ENCODE results near the gene JAK1. TPM values are rescaled to one million over a fixed set of nuclear protein-coding genes. Genes with fewer than 3 reads are reported as not detected.

The JAK1 gene
- total and polyA plus RNA-seq, 9 of the 15 experiments (the other 6 are each of a cell fraction or from before 2014, with no cell fraction given) = 9.7 to 44.1 (median 42.5) TPM

DNA sequence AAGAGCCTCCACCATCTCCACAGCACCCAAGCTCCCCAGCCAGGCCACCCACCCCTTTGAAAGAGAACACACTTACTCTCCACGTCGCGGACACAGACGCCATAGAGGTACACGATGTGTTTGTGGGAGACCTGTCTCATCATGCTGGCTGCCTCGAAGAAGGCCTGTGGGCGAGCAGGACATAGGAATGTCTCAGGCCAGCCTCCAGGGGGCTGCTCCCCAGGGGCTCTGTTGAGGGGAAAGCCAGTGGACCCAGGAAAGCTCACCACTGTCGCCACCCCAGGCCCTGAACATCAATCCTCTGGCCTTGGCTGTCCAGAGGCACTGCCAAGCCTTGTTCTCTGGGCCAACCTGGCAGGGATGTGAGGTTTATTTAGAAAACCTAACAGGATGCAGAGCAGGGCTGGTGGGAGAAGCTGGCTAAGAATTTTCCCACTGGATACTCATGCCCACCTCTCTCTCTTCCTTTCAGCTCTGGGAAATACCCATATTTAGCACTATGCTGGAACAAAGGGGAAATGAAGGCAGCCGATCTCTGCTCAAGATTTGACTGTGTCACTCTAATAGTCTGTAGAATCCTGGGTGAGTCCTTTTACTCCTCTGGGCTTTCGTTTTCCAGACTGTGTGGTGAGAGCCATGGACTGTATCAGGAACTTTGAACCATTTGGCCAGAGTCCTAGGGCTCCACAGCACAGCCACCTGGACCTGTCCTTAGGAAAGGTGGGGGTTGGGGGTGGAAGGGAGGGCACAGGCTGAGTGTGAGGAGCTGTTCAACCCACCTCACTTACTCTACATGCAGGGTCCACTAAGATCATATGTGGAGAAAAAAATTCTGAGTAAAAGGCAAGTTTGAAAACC is 119.5 kb downstream of the JAK1 start:
- Histone ChIP-seq H3K79me2 (ENCODE audit: control insufficient read depth, insufficient read depth, low read length) (no peaks in the 10 kb centered on the region), H3K4me2 (ENCODE audit: insufficient read depth, low read length) (no peak overlapping the region), H3K9me1 (ENCODE audit: control insufficient read depth, insufficient read depth, low read length) (no peaks in the 10 kb centered on the region), H3K27ac (ENCODE audit: extremely low read depth, low read depth, low read length) (no peak overlapping the region), H3K27me3 (ENCODE audit: control insufficient read depth in 2 of 2, insufficient read depth in 2 of 2, low read length in 2 of 2) (no peaks in the 10 kb centered on the region), H3K4me3 (no peak overlapping the region), H3K36me3 (ENCODE audit: control insufficient read depth, insufficient read depth, low read length) (peaks cover 51% of the 10 kb centered on the region; the same call in 2 of the 3 replicates), H3K4me1 (replicated peaks in 1 of 2; ENCODE audit: control insufficient read depth in 2 of 2, insufficient read depth in 2 of 2, low read length in 2 of 2) (no peaks in the 10 kb centered on the region), H4K20me1 (replicated peaks; ENCODE audit: control insufficient read depth, insufficient read depth, low read length) (no peaks in the 10 kb centered on the region), H2AFZ (ENCODE audit: low read depth, low read length) (no peak overlapping the region), H3K9me3 (replicated peaks; ENCODE audit: control insufficient read depth, insufficient read depth, low read depth, low read length) (no peaks in the 10 kb centered on the region), H3K9ac (ENCODE audit: insufficient read depth in 1 of 2, low read depth in 2 of 2, low read length in 2 of 2) (no peak overlapping the region)
- no TSS peak for BruUV-seq (replicated peaks)
- ChIA-PET CTCF (ENCODE audit: low intra/inter-chr PET ratio) (no interaction called here), POLR2A (interaction anchor here (1.0 kb wide), 1 partner anchor 13 kb away, joined by 3 read pairs; no protein-coding TSS in a partner anchor)
- TF ChIP-seq TEAD2 (tag; IDR thresholded peaks at IDR 0.05) (no peak), LARP7 (IDR thresholded peaks at IDR 0.05) (no peak), XRCC5 (IDR thresholded peaks at IDR 0.05; ENCODE audit: low read depth, low read length) (no peak), SIN3A (IDR thresholded peaks at IDR 0.05; ENCODE audit: borderline replicate concordance in 2 of 2, control insufficient read depth in 1 of 2, low read depth in 2 of 2, low read length in 2 of 2) (no peak), GTF2F1 (IDR thresholded peaks at IDR 0.05; ENCODE audit: low read depth, low read length) (no peak), ZNF384 (IDR thresholded peaks at IDR 0.05; ENCODE audit: low read depth, low read length) (no peak), CBX2 (IDR thresholded peaks at IDR 0.05; ENCODE audit: insufficient read depth, low read length, poor library complexity, severe bottlenecking) (no peak), ZNF134 (CRISPR knock-in tag; conservative IDR thresholded peaks at IDR 0.05) (no peak), ZNF764 (CRISPR knock-in tag; IDR thresholded peaks at IDR 0.05; ENCODE audit: low read depth) (no peak)
- FAIRE-seq (no peak), DNase-seq (ENCODE audit: extremely low read depth in 1 of 4, low spot score in 3 of 4) (no peak), ATAC-seq (no peak)
- in situ Hi-C loops (cut with MboI) (no loop called here), intact Hi-C loops (cut with micrococcal nuclease) (no loop called here)
- WGBS (ENCODE audit: insufficient coverage, low coverage, missing lambda C conversion rate) = 79% methylated on average over 10 of the region's 10 CpGs

Measured in K562 (cell line).